ENCODE data around the gene CEP55. TPM values are rescaled to one million over a fixed set of nuclear protein-coding genes. Genes with fewer than 3 reads are reported as not detected.
"Not testable (repeated sequence)": the region's sequence is repeated elsewhere in the genome, so short reads cannot be mapped to it uniquely, and the experiment has no call there.

The CEP55 gene
- polyA plus RNA-seq, 2 donors, result 8.3 to 11.5 TPM

- WGBS, 2 donors, result 77 to 87% methylated on average over 2 to 3 of the region's 4 CpGs
- H3K9me3 ChIP-seq (ENCODE audit: control insufficient read depth in 2 of 2, insufficient read depth in 1 of 2, low read depth in 1 of 2, low read length in 1 of 2); H3K27me3 ChIP-seq (ENCODE audit: control insufficient read depth in 1 of 2, insufficient read depth in 2 of 2, low read length in 2 of 2); H3K4me3 ChIP-seq (ENCODE audit: low read depth in 1 of 2, low read length in 2 of 2); H3K36me3 ChIP-seq (ENCODE audit: control insufficient read depth in 2 of 2, insufficient read depth in 2 of 2, low read length in 1 of 2): not testable (repeated sequence)
- Histone ChIP-seq H3K4me1 (ENCODE audit: control insufficient read depth in 2 of 2, insufficient read depth in 2 of 2, low read length in 1 of 2) (peaks cover 0 to 18% of the 10 kb centered on the region in 2 donors), H3K27ac (ENCODE audit: low read depth in 2 of 2, low read length in 1 of 2) (peak overlapping the region; percentile 83 to 91)
Observed at GRCh38 chr10:93467635-93468034, 28.8 kb upstream of the CEP55 start.

GRCh38 chr10:93468461-93469213 is 27.8 kb upstream of the CEP55 start:
- no peaks in the 10 kb centered on the region for H3K9me3 ChIP-seq (ENCODE audit: control insufficient read depth in 2 of 2, insufficient read depth in 1 of 2, low read depth in 1 of 2, low read length in 1 of 2)

GRCh38 chr10:93469454-93469853 is 27.0 kb upstream of the CEP55 start:
- Histone ChIP-seq H3K27ac (ENCODE audit: low read depth in 2 of 2, low read length in 1 of 2) (peak overlapping the region; percentile 83 to 94), H3K36me3 (ENCODE audit: control insufficient read depth in 2 of 2, insufficient read depth in 2 of 2, low read length in 1 of 2) (peaks cover 0 to 2% of the 10 kb centered on the region in 2 donors), H3K4me1 (ENCODE audit: control insufficient read depth in 2 of 2, insufficient read depth in 2 of 2, low read length in 1 of 2) (peaks cover 5 to 22% of the 10 kb centered on the region in 2 donors), H3K9me3 (ENCODE audit: control insufficient read depth in 2 of 2, insufficient read depth in 1 of 2, low read depth in 1 of 2, low read length in 1 of 2) (no peaks in the 10 kb centered on the region), H3K4me3 (ENCODE audit: low read depth in 1 of 2, low read length in 2 of 2) (no peak overlapping the region), H3K27me3 (ENCODE audit: control insufficient read depth in 1 of 2, insufficient read depth in 2 of 2, low read length in 2 of 2) (no peaks in the 10 kb centered on the region)
- 83 to 90% methylated on average over 3 of the region's 3 CpGs for WGBS, 2 donors

More at GRCh38 chr10:93468461-93469213, 27.8 kb upstream of the CEP55 start:
- Histone ChIP-seq H3K4me3 (ENCODE audit: low read depth in 1 of 2, low read length in 2 of 2) (no peak overlapping the region), H3K4me1 (ENCODE audit: control insufficient read depth in 2 of 2, insufficient read depth in 2 of 2, low read length in 1 of 2) (peaks cover 3 to 22% of the 10 kb centered on the region in 2 donors), H3K27me3 (ENCODE audit: control insufficient read depth in 1 of 2, insufficient read depth in 2 of 2, low read length in 2 of 2) (no peaks in the 10 kb centered on the region), H3K27ac (ENCODE audit: low read depth in 2 of 2, low read length in 1 of 2) (peak overlapping the region; percentile 83 to 94), H3K36me3 (ENCODE audit: control insufficient read depth in 2 of 2, insufficient read depth in 2 of 2, low read length in 1 of 2) (peaks cover 0 to 2% of the 10 kb centered on the region in 2 donors)
- WGBS, 2 donors, result 54 to 66% methylated on average over 10 of the region's 10 CpGs

- peak overlapping the region; percentile 76 to 90 for H3K27ac ChIP-seq (ENCODE audit: low read depth in 2 of 2, low read length in 1 of 2)
- peaks cover 8 to 19% of the 10 kb centered on the region in 2 donors for H3K4me1 ChIP-seq (ENCODE audit: control insufficient read depth in 2 of 2, insufficient read depth in 2 of 2, low read length in 1 of 2)
- no peaks in the 10 kb centered on the region for H3K9me3 ChIP-seq (ENCODE audit: control insufficient read depth in 2 of 2, insufficient read depth in 1 of 2, low read depth in 1 of 2, low read length in 1 of 2)
- H3K36me3 ChIP-seq (ENCODE audit: control insufficient read depth in 2 of 2, insufficient read depth in 2 of 2, low read length in 1 of 2), result peaks cover 0 to 2% of the 10 kb centered on the region in 2 donors
- H3K4me3 ChIP-seq (ENCODE audit: low read depth in 1 of 2, low read length in 2 of 2), result no peak overlapping the region
- no peaks in the 10 kb centered on the region for H3K27me3 ChIP-seq (ENCODE audit: control insufficient read depth in 1 of 2, insufficient read depth in 2 of 2, low read length in 2 of 2)
- 61% methylated on average over 5 of the region's 5 CpGs for WGBS, 2 donors
Observed at GRCh38 chr10:93471110-93471651, 25.2 kb upstream of the CEP55 start.

- peak overlapping the region in 1 of 2 donors; percentile 14 for H3K27ac ChIP-seq (ENCODE audit: low read depth in 2 of 2, low read length in 1 of 2)
- H3K4me1 ChIP-seq (ENCODE audit: control insufficient read depth in 2 of 2, insufficient read depth in 2 of 2, low read length in 1 of 2), result peaks cover 8 to 13% of the 10 kb centered on the region in 2 donors
Observed at GRCh38 chr10:93473161-93473560, 23.3 kb upstream of the CEP55 start.

GRCh38 chr10:93473804-93474472 is 22.5 kb upstream of the CEP55 start:
- Histone ChIP-seq H3K36me3 (ENCODE audit: control insufficient read depth in 2 of 2, insufficient read depth in 2 of 2, low read length in 1 of 2) (peaks cover 0 to 2% of the 10 kb centered on the region in 2 donors), H3K4me3 (ENCODE audit: low read depth in 1 of 2, low read length in 2 of 2) (no peak overlapping the region), H3K9me3 (ENCODE audit: control insufficient read depth in 2 of 2, insufficient read depth in 1 of 2, low read depth in 1 of 2, low read length in 1 of 2) (no peaks in the 10 kb centered on the region), H3K27me3 (ENCODE audit: control insufficient read depth in 1 of 2, insufficient read depth in 2 of 2, low read length in 2 of 2) (no peaks in the 10 kb centered on the region), H3K4me1 (ENCODE audit: control insufficient read depth in 2 of 2, insufficient read depth in 2 of 2, low read length in 1 of 2) (peaks cover 8 to 13% of the 10 kb centered on the region in 2 donors), H3K27ac (ENCODE audit: low read depth in 2 of 2, low read length in 1 of 2) (peak overlapping the region in 1 of 2 donors; percentile 48)
- WGBS, 2 donors, result 81% methylated on average over 7 of the region's 7 CpGs

More at GRCh38 chr10:93473161-93473560, 23.3 kb upstream of the CEP55 start:
- Histone ChIP-seq H3K36me3 (ENCODE audit: control insufficient read depth in 2 of 2, insufficient read depth in 2 of 2, low read length in 1 of 2) (peaks cover 0 to 2% of the 10 kb centered on the region in 2 donors), H3K27me3 (ENCODE audit: control insufficient read depth in 1 of 2, insufficient read depth in 2 of 2, low read length in 2 of 2) (no peaks in the 10 kb centered on the region), H3K9me3 (ENCODE audit: control insufficient read depth in 2 of 2, insufficient read depth in 1 of 2, low read depth in 1 of 2, low read length in 1 of 2) (no peaks in the 10 kb centered on the region), H3K4me3 (ENCODE audit: low read depth in 1 of 2, low read length in 2 of 2) (no peak overlapping the region)
- WGBS, 2 donors, result 92 to 95% methylated on average over 2 of the region's 2 CpGs

- Histone ChIP-seq H3K4me1 (ENCODE audit: control insufficient read depth in 2 of 2, insufficient read depth in 2 of 2, low read length in 1 of 2) (peaks cover 8 to 9% of the 10 kb centered on the region in 2 donors), H3K27ac (ENCODE audit: low read depth in 2 of 2, low read length in 1 of 2) (peak overlapping the region; percentile 0 to 57), H3K36me3 (ENCODE audit: control insufficient read depth in 2 of 2, insufficient read depth in 2 of 2, low read length in 1 of 2) (peaks cover 0 to 2% of the 10 kb centered on the region in 2 donors), H3K9me3 (ENCODE audit: control insufficient read depth in 2 of 2, insufficient read depth in 1 of 2, low read depth in 1 of 2, low read length in 1 of 2) (no peaks in the 10 kb centered on the region), H3K27me3 (ENCODE audit: control insufficient read depth in 1 of 2, insufficient read depth in 2 of 2, low read length in 2 of 2) (no peaks in the 10 kb centered on the region), H3K4me3 (ENCODE audit: low read depth in 1 of 2, low read length in 2 of 2) (no peak overlapping the region)
- 47 to 55% methylated on average over 2 of the region's 2 CpGs for WGBS, 2 donors
Observed at GRCh38 chr10:93475227-93475626, 21.2 kb upstream of the CEP55 start.

- H3K36me3 ChIP-seq (ENCODE audit: control insufficient read depth in 2 of 2, insufficient read depth in 2 of 2, low read length in 1 of 2), result peaks cover 0 to 2% of the 10 kb centered on the region in 2 donors
- H3K4me1 ChIP-seq (ENCODE audit: control insufficient read depth in 2 of 2, insufficient read depth in 2 of 2, low read length in 1 of 2), result peaks cover 7 to 8% of the 10 kb centered on the region in 2 donors
- no peak overlapping the region for H3K4me3 ChIP-seq (ENCODE audit: low read depth in 1 of 2, low read length in 2 of 2)
- peak overlapping the region; percentile 57 to 81 for H3K27ac ChIP-seq (ENCODE audit: low read depth in 2 of 2, low read length in 1 of 2)
- 37 to 57% methylated on average over 2 of the region's 2 CpGs for whole genome bisulfite sequencing, 2 donors
- no peaks in the 10 kb centered on the region for H3K27me3 ChIP-seq (ENCODE audit: control insufficient read depth in 1 of 2, insufficient read depth in 2 of 2, low read length in 2 of 2)
- no peaks in the 10 kb centered on the region for H3K9me3 ChIP-seq (ENCODE audit: control insufficient read depth in 2 of 2, insufficient read depth in 1 of 2, low read depth in 1 of 2, low read length in 1 of 2)
Observed at GRCh38 chr10:93475871-93476270, 20.5 kb upstream of the CEP55 start.

GRCh38 chr10:93476756-93477155 is 19.7 kb upstream of the CEP55 start:
- H3K27ac ChIP-seq (ENCODE audit: low read depth in 2 of 2, low read length in 1 of 2), result no peak overlapping the region

More at GRCh38 chr10:93476756-93477155, 19.7 kb upstream of the CEP55 start:
- Histone ChIP-seq H3K9me3 (ENCODE audit: control insufficient read depth in 2 of 2, insufficient read depth in 1 of 2, low read depth in 1 of 2, low read length in 1 of 2) (no peaks in the 10 kb centered on the region), H3K27me3 (ENCODE audit: control insufficient read depth in 1 of 2, insufficient read depth in 2 of 2, low read length in 2 of 2) (no peaks in the 10 kb centered on the region), H3K4me1 (ENCODE audit: control insufficient read depth in 2 of 2, insufficient read depth in 2 of 2, low read length in 1 of 2) (peaks cover 7 to 8% of the 10 kb centered on the region in 2 donors), H3K4me3 (ENCODE audit: low read depth in 1 of 2, low read length in 2 of 2) (no peak overlapping the region), H3K36me3 (ENCODE audit: control insufficient read depth in 2 of 2, insufficient read depth in 2 of 2, low read length in 1 of 2) (peaks cover 0 to 2% of the 10 kb centered on the region in 2 donors)
- 96 to 97% methylated on average over 2 of the region's 2 CpGs for WGBS, 2 donors
